GM19372 (cell line): ENCODE data around the gene CCL26.
"Not testable (repeated sequence)": the region's sequence is repeated elsewhere in the genome, so short reads cannot be mapped to it uniquely, and the experiment has no call there.

Source experiments
- ATAC-seq: cut with Tn5 transposase; IDR thresholded peaks from one replicate; pipeline ENCODE4 v1.9.1; 2021; ENCODE audit warnings: mild to moderate bottlenecking, low read depth, moderate library complexity; ENCODE audit not compliant: unreplicated experiment

Gene CCL26

GRCh38 chr7:75739796-75740672, 32.0 kb downstream of the CCL26 start:
- ATAC-seq: peak; percentile 16

- ATAC-seq: peak; percentile 90
Measured at GRCh38 chr7:75738975-75739795, 32.8 kb downstream of the CCL26 start.

GRCh38 chr7:75738604-75738974, 33.4 kb downstream of the CCL26 start, which contains the start of gene HIP1:
HIP1 (minus strand) TSS chr7:75738941; CDS start chr7:75738920, 21 bp downstream.
- ATAC-seq: no peak

DNA sequence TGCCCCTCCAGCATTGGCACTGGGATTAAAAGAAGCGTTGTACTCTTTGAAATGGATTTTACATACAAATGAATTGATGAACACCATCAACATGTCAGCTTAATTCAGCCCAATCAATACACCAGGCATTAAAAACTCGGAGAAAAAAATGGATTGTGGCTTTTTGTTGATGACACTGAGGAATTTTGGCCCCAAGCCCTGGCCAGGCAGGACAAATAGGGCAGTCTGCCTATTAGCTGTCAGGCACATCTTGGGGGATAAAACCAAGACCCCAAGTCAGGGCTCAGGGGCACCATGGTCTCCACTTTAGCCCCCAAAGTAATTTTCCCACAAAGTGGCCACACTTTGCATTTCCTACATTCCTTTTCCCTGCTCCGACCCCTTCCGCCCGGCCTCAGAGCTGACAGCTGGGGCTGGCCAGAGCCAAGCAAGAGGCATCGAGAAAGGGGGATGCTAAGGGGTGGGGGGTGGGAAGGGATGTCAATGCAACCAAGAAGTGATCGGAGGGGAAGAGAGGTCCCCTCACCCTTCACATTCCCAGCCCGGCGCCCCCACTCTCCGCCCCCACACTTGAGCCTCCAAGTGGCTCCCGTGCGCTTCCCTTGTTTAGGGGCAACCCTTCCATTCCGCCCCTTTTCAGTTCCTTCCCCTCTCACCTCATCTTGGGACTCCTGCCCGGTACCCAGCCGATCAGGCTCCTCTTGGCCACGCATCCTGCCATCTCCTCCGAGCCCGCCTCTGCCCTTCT, 34.0 kb downstream of the CCL26 start:
- no peak for ATAC-seq

- ATAC-seq: no peak
Measured at GRCh38 chr7:75735581-75736350, 36.2 kb downstream of the CCL26 start.

DNA sequence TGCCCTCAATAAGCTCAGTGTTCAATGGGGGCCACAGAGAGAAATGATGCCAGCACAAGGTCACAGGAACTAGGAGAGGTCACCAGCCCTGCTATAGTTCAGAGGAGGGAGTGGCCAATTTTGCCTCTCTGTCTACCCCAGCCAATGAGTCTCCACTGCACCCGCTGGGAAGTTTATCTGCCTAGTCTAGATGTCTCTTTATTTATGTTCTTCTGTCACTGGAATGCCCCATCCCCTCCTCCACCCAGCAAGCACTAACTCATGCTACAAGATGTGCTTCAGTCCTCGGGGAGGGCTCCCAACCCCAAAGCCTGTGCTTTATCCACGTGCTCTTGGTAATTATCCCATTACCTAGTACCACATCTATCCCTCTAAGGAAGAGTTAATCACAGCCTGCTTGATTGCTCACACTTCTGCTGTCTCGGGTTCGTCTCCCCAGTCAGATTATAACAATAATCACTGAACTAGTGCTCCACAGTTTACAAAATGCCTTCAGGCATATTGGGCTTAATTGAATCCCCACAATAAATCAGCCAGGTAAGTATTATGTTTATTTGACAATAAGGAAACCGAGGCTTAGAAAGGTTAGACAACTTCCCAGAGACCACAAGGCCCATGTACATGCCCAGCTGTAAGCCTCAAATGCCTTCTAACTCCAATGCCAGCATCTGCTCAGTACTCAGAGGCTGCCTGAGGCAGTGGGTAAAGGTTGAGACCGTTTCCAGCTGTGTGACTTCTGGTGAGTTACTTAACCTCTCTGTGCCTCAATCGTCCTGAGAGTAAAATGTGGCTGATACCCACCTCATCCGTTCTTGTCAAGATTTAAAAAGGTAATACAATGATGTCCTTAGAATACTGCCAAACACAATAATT, 37.2 kb downstream of the CCL26 start:
- no peak for ATAC-seq

- ATAC-seq: no peak
Measured at GRCh38 chr7:75732764-75733630, 39.0 kb downstream of the CCL26 start.

GRCh38 chr7:75732016-75732521, 39.9 kb downstream of the CCL26 start:
- ATAC-seq: no peak

GRCh38 chr7:75729851-75730274, 42.1 kb downstream of the CCL26 start:
- no peak for ATAC-seq

GRCh38 chr7:75727881-75728593, 44.0 kb downstream of the CCL26 start:
- no peak for ATAC-seq

- not testable (repeated sequence) for ATAC-seq
Measured at GRCh38 chr7:75727351-75727750, 44.7 kb downstream of the CCL26 start.

DNA sequence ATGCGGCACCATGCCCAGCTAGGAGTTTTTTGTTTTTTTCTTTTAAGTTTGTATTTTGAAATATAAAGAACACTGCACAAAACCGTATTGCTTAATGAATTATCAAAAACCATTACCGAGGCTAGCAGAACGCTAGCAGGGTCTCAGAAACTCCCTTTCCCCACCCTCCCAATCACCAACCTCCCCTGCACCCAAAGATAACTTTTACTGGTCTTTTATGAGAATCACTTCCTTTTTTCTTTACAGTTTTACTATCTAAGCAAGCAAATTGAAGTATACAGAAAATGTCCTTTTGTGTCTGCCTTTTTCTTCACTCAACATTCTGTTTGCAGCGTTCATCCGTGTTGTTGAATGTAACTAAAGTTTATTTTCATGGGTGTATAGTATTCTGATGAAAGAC, 46.7 kb downstream of the CCL26 start:
- no peak for ATAC-seq

GRCh38 chr7:75723444-75723843, 48.6 kb downstream of the CCL26 start:
- ATAC-seq: no peak

GRCh38 chr7:75722373-75722772, 49.6 kb downstream of the CCL26 start:
- ATAC-seq: no peak

GRCh38 chr7:75721922-75722321, 50.1 kb downstream of the CCL26 start:
- not testable (repeated sequence) for ATAC-seq

DNA sequence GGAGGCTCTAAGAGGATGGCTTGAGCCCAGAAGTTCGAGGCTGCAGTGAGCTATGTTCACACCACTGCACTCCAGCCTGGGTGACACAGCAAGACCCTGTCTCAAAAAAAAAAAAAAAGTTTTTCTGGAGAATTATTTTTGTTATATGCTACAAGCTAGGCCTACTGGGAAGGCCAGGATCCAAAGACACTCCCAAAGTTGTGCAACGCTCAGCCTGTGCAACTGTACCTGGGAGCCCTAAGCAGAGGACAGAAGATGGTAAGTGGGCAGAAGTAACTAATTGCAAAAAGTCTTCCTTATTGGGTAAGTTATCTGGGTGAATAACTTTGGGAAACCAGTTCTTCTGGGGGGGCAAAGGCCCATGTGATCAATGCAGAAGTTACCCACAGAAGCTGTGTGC, 50.6 kb downstream of the CCL26 start:
- ATAC-seq: no peak

DNA sequence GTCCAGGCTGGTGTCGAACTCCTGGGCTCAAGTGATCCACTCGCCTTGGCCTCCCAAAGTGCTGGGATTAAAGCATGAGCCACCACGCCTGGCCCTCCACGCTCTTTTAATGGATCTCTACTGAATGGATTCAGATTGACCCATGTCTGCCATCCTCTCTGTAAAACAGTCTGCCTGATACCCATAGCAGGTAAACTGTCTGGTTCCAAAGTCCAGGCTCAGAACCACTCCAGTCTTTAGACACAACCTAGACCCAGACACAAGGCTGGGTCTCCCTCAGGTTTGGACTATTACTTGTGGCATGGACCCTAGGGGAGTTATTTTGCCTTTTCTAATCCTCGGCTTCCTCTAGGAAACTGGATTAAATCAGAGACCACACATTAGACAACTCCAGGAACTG, 52.4 kb downstream of the CCL26 start:
- no peak for ATAC-seq
